ENCODE data around the gene FOXK2. TPM values are rescaled to one million over a fixed set of nuclear protein-coding genes. Genes with fewer than 3 reads are reported as not detected.
"Not testable (repeated sequence)": the region's sequence is repeated elsewhere in the genome, so short reads cannot be mapped to it uniquely, and the experiment has no call there.

The FOXK2 gene
- total RNA-seq, 1 experiment from 2014 or later, result 57.7 TPM

DNA sequence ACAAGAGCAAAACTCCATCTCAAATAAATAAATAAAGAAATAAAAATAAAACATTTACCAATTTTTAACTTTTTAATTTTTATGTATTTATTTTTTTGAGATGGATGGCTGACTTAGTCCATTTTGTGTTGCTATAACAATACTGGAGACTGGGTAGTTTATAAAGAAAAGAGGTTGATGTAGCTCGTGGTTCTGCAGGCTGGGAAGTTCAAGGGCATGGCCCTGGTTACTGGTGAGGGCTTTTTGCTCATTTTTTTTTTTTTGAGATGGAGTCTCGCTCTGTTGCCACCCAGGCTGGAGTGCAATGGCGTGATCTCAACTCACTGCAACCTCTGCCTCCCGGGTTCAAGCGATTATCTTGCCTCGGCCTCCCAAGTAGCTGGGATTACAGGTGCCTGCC is 14.2 kb upstream of the FOXK2 start (continued):
- TF ChIP-seq FOXJ3 (CRISPR knock-in tag; IDR thresholded peaks at IDR 0.05; ENCODE audit: borderline replicate concordance), result no peak
- TF ChIP-seq ZNF396 (CRISPR knock-in tag; IDR thresholded peaks at IDR 0.05; ENCODE audit: borderline replicate concordance), result no peak
- no peak for TF ChIP-seq CBFB (CRISPR knock-in tag; IDR thresholded peaks at IDR 0.05; ENCODE audit: low read depth)
- TF ChIP-seq, protein P1, sequence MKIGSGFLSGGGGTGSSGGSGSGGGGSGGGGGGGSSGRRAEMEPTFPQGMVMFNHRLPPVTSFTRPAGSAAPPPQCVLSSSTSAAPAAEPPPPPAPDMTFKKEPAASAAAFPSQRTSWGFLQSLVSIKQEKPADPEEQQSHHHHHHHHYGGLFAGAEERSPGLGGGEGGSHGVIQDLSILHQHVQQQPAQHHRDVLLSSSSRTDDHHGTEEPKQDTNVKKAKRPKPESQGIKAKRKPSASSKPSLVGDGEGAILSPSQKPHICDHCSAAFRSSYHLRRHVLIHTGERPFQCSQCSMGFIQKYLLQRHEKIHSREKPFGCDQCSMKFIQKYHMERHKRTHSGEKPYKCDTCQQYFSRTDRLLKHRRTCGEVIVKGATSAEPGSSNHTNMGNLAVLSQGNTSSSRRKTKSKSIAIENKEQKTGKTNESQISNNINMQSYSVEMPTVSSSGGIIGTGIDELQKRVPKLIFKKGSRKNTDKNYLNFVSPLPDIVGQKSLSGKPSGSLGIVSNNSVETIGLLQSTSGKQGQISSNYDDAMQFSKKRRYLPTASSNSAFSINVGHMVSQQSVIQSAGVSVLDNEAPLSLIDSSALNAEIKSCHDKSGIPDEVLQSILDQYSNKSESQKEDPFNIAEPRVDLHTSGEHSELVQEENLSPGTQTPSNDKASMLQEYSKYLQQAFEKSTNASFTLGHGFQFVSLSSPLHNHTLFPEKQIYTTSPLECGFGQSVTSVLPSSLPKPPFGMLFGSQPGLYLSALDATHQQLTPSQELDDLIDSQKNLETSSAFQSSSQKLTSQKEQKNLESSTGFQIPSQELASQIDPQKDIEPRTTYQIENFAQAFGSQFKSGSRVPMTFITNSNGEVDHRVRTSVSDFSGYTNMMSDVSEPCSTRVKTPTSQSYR (CRISPR knock-in tag; IDR thresholded peaks at IDR 0.05), result no peak
- TF ChIP-seq, protein P2, sequence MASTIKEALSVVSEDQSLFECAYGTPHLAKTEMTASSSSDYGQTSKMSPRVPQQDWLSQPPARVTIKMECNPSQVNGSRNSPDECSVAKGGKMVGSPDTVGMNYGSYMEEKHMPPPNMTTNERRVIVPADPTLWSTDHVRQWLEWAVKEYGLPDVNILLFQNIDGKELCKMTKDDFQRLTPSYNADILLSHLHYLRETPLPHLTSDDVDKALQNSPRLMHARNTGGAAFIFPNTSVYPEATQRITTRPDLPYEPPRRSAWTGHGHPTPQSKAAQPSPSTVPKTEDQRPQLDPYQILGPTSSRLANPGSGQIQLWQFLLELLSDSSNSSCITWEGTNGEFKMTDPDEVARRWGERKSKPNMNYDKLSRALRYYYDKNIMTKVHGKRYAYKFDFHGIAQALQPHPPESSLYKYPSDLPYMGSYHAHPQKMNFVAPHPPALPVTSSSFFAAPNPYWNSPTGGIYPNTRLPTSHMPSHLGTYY (CRISPR knock-in tag; IDR thresholded peaks at IDR 0.05), result no peak
- no peak for TF ChIP-seq JAZF1 (CRISPR knock-in tag; IDR thresholded peaks at IDR 0.05)
- TF ChIP-seq EMX1 (CRISPR knock-in tag; IDR thresholded peaks at IDR 0.05), result no peak
- TF ChIP-seq ZNF263 (CRISPR knock-in tag; IDR thresholded peaks at IDR 0.05; ENCODE audit: low read depth), result no peak

DNA sequence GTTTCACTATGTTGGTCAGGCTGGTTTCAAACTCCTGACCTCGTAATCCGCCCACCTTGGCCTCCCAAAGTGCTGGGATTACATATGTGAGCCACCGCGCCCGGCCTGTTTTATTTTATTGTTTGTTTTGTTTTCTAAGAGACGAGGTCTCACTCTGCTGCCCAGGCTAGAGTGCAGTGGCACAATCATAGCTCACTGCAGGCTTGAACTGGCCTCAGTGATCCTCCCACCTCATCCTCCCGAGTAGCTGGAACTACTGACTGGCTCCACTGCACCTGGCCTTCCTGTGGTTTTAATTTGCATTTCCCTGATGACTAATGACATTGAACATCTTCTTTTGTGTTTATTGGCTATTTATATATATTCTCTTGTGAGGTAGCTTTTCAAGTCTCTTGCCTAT is 13.1 kb upstream of the FOXK2 start:
- H3K4me1 Mint-ChIP-seq; H3K4me3 Mint-ChIP-seq; H3K36me3 Mint-ChIP-seq; H3K9me3 Mint-ChIP-seq; DNase-seq (ENCODE audit: low spot score); POLR2A ChIA-PET; ATAC-seq; H3K27ac Mint-ChIP-seq: not testable (repeated sequence)
- peaks cover 11% of the 10 kb centered on the region for H3K27me3 Mint-ChIP-seq (ENCODE audit: low read depth)
- CTCF ChIA-PET, result interaction anchor here (0.5 to 0.8 kb wide), 2 partner anchors 12 to 26 kb away, joined by 3 read pairs; no protein-coding TSS in a partner anchor
- TF ChIP-seq ZNF121 (CRISPR knock-in tag; IDR thresholded peaks at IDR 0.05), result peak; percentile 67; the same call in 1 of the 2 replicates

DNA sequence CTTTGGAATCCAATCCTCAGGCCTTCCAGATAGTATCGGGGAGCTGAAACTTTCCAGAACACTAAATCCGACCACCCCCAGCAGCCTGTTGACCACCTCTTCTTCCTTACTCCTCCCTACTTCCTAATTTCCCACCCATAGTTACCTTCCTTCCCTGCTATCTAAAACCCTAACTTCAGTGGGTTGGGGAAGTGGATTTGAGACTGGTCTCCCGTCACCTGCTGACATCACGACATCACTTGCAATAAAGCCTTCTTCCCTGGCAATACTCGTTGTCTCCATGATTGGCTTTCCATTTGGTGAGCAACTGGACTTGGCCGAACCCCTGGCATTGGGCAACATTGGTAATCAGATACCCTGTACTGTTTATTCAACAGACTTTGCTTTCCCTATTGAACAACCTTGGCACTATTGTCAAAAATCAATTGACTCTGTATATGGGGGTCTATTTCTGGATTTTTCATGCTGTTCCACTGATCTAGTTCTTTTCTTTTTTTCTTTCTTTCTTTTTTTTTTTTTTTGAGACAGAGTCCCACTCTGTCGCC is 11.8 kb upstream of the FOXK2 start:
- H3K36me3 Mint-ChIP-seq, result no peaks in the 10 kb centered on the region
- no peak overlapping the region for H3K4me3 Mint-ChIP-seq
- H3K4me1 Mint-ChIP-seq, result no peaks in the 10 kb centered on the region
- DNase-seq (ENCODE audit: low spot score) (no peak), ATAC-seq (no peak)
- TF ChIP-seq GABPB1 (CRISPR knock-in tag; IDR thresholded peaks at IDR 0.05) (no peak), IRF2 (CRISPR knock-in tag; IDR thresholded peaks at IDR 0.05; ENCODE audit: borderline replicate concordance, low read depth) (no peak), USF2 (CRISPR knock-in tag; IDR thresholded peaks at IDR 0.05) (no peak), ZBTB21 (CRISPR knock-in tag; IDR thresholded peaks at IDR 0.05; ENCODE audit: borderline replicate concordance) (no peak), ZNF219 (CRISPR knock-in tag; IDR thresholded peaks at IDR 0.05; ENCODE audit: borderline replicate concordance) (no peak), NFYB (CRISPR knock-in tag; conservative IDR thresholded peaks at IDR 0.05; ENCODE audit: low read depth) (no peak), TCF7 (CRISPR knock-in tag; IDR thresholded peaks at IDR 0.05; ENCODE audit: low read depth) (no peak)
- TF ChIP-seq, protein P3, sequence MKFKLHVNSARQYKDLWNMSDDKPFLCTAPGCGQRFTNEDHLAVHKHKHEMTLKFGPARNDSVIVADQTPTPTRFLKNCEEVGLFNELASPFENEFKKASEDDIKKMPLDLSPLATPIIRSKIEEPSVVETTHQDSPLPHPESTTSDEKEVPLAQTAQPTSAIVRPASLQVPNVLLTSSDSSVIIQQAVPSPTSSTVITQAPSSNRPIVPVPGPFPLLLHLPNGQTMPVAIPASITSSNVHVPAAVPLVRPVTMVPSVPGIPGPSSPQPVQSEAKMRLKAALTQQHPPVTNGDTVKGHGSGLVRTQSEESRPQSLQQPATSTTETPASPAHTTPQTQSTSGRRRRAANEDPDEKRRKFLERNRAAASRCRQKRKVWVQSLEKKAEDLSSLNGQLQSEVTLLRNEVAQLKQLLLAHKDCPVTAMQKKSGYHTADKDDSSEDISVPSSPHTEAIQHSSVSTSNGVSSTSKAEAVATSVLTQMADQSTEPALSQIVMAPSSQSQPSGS (CRISPR knock-in tag; IDR thresholded peaks at IDR 0.05; ENCODE audit: borderline replicate concordance, low read depth), result no peak
- TF ChIP-seq, protein P4, sequence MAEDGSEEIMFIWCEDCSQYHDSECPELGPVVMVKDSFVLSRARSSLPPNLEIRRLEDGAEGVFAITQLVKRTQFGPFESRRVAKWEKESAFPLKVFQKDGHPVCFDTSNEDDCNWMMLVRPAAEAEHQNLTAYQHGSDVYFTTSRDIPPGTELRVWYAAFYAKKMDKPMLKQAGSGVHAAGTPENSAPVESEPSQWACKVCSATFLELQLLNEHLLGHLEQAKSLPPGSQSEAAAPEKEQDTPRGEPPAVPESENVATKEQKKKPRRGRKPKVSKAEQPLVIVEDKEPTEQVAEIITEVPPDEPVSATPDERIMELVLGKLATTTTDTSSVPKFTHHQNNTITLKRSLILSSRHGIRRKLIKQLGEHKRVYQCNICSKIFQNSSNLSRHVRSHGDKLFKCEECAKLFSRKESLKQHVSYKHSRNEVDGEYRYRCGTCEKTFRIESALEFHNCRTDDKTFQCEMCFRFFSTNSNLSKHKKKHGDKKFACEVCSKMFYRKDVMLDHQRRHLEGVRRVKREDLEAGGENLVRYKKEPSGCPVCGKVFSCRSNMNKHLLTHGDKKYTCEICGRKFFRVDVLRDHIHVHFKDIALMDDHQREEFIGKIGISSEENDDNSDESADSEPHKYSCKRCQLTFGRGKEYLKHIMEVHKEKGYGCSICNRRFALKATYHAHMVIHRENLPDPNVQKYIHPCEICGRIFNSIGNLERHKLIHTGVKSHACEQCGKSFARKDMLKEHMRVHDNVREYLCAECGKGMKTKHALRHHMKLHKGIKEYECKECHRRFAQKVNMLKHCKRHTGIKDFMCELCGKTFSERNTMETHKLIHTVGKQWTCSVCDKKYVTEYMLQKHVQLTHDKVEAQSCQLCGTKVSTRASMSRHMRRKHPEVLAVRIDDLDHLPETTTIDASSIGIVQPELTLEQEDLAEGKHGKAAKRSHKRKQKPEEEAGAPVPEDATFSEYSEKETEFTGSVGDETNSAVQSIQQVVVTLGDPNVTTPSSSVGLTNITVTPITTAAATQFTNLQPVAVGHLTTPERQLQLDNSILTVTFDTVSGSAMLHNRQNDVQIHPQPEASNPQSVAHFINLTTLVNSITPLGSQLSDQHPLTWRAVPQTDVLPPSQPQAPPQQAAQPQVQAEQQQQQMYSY (CRISPR knock-in tag; IDR thresholded peaks at IDR 0.05), result no peak
- no peak overlapping the region for H3K27ac Mint-ChIP-seq
- H3K9me3 Mint-ChIP-seq, result no peaks in the 10 kb centered on the region
- CTCF ChIA-PET, result interaction anchor here (0.8 to 1.5 kb wide), 2 partner anchors 11 to 83 kb away, joined by 3 read pairs; no protein-coding TSS in a partner anchor
- POLR2A ChIA-PET, result no interaction called here
- H3K27me3 Mint-ChIP-seq (ENCODE audit: low read depth), result peaks cover 7% of the 10 kb centered on the region; the same call in 1 of the 2 replicates

All from WTC11 (cell line).